ENCODE data around the gene MYBPC1. TPM values are rescaled to one million over a fixed set of nuclear protein-coding genes. Genes with fewer than 3 reads are reported as not detected.

MYBPC1 gene
- total and polyA plus RNA-seq, 2 of the 13 experiments (the other 11 are each of a cell fraction or from before 2014, with no cell fraction given) = 0.31 to 0.53 TPM

- peak; percentile 37; the same call in 1 of the 2 replicates for TF ChIP-seq ZNF431 (CRISPR knock-in tag; IDR thresholded peaks at IDR 0.05; ENCODE audit: borderline replicate concordance, low read depth)
- TF ChIP-seq, protein P1, sequence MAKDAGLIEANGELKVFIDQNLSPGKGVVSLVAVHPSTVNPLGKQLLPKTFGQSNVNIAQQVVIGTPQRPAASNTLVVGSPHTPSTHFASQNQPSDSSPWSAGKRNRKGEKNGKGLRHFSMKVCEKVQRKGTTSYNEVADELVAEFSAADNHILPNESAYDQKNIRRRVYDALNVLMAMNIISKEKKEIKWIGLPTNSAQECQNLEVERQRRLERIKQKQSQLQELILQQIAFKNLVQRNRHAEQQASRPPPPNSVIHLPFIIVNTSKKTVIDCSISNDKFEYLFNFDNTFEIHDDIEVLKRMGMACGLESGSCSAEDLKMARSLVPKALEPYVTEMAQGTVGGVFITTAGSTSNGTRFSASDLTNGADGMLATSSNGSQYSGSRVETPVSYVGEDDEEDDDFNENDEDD (CRISPR knock-in tag; IDR thresholded peaks at IDR 0.05; ENCODE audit: borderline replicate concordance) = peak; percentile 54; the same call in 1 of the 2 replicates
- TF ChIP-seq, protein P2, sequence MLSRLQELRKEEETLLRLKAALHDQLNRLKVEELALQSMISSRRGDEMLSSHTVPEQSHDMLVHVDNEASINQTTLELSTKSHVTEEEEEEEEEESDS (CRISPR knock-in tag; IDR thresholded peaks at IDR 0.05; ENCODE audit: borderline replicate concordance) = no peak
- TF ChIP-seq ZNF230 (CRISPR knock-in tag; IDR thresholded peaks at IDR 0.05) = no peak
- TF ChIP-seq STAG1 (CRISPR knock-in tag; IDR thresholded peaks at IDR 0.05) = peak; percentile 35
- TF ChIP-seq ZNF260 (CRISPR knock-in tag; IDR thresholded peaks at IDR 0.05; ENCODE audit: borderline replicate concordance, low read depth) = no peak
- peak; percentile 100 for TF ChIP-seq FOXO1 (CRISPR knock-in tag; IDR thresholded peaks at IDR 0.05)
- TF ChIP-seq ZNF740 (CRISPR knock-in tag; IDR thresholded peaks at IDR 0.05) = no peak
- peak; percentile 100 for TF ChIP-seq KDM6A (CRISPR knock-in tag; IDR thresholded peaks at IDR 0.05; ENCODE audit: low read depth)
- no peak for TF ChIP-seq ARHGAP35 (CRISPR knock-in tag; IDR thresholded peaks at IDR 0.05; ENCODE audit: borderline replicate concordance)
- TF ChIP-seq NPAS2 (CRISPR knock-in tag; IDR thresholded peaks at IDR 0.05; ENCODE audit: borderline replicate concordance) = no peak
- no peak for TF ChIP-seq TRAFD1 (CRISPR knock-in tag; IDR thresholded peaks at IDR 0.05; ENCODE audit: borderline replicate concordance)
- no peak; the same call in 1 of the 2 replicates for TF ChIP-seq BHLHE40 (IDR thresholded peaks at IDR 0.05; ENCODE audit: low read length)
- TF ChIP-seq POLR2G (IDR thresholded peaks at IDR 0.05; ENCODE audit: low read depth, low read length) = peak; percentile 58
- TF ChIP-seq REXO4 (CRISPR knock-in tag; IDR thresholded peaks at IDR 0.05; ENCODE audit: borderline replicate concordance) = no peak
- TF ChIP-seq ZBTB43 (CRISPR knock-in tag; conservative IDR thresholded peaks at IDR 0.05) = no peak; the same call in 1 of the 2 replicates
- TF ChIP-seq SOX13 (IDR thresholded peaks at IDR 0.05) = peak; percentile 96
- TF ChIP-seq SOX13 (CRISPR knock-in tag; conservative IDR thresholded peaks at IDR 0.05 in 1 of 2, IDR thresholded peaks at IDR 0.05 in 1 of 2) = peak in 1 of 2 experiments; percentile 99; a peak in 2 of 4 replicates
- no peak for TF ChIP-seq CC2D1A (CRISPR knock-in tag; IDR thresholded peaks at IDR 0.05)
- TF ChIP-seq ZKSCAN1 (IDR thresholded peaks at IDR 0.05; ENCODE audit: low read length) = no peak
- TF ChIP-seq ZNF138 (CRISPR knock-in tag; IDR thresholded peaks at IDR 0.05; ENCODE audit: low read depth) = no peak
- TF ChIP-seq ZNF205 (CRISPR knock-in tag; IDR thresholded peaks at IDR 0.05) = peak; percentile 76; the same call in 1 of the 2 replicates
- TF ChIP-seq ZGPAT (CRISPR knock-in tag; IDR thresholded peaks at IDR 0.05) = peak; percentile 97
Observed at GRCh38 chr12:101608301-101609133, 13.7 kb downstream of the MYBPC1 start (continued).
